H1 (cell line): ENCODE measurements around the gene CYB561.

Experiments
- POLR2A ChIP-seq, 2 experiments: IDR thresholded peaks; 1 replicate in 1 of 2; 2 replicates in 1 of 2; pipeline ENCODE4 v1.6.1; 2011; ENCODE audit warnings: low read depth in 2 of 2, low read length in 2 of 2, mild to moderate bottlenecking in 2 of 2; ENCODE audit errors: control extremely low read depth in 1 of 2
- TF ChIP-seq, protein P1 (sequence below), 3 experiments: IDR thresholded peaks; 1 replicate in 2 of 3; 2 replicates in 1 of 3; pipeline versions ENCODE4 v1.5.1 to v1.6.1; 2011; ENCODE audit warnings: low read length in 3 of 3, mild to moderate bottlenecking in 3 of 3, inconsistent platforms in 2 of 3, low read depth in 1 of 3, moderate library complexity in 1 of 3; ENCODE audit not compliant: insufficient read depth in 1 of 3; ENCODE audit errors: control extremely low read depth in 1 of 3

DNA sequence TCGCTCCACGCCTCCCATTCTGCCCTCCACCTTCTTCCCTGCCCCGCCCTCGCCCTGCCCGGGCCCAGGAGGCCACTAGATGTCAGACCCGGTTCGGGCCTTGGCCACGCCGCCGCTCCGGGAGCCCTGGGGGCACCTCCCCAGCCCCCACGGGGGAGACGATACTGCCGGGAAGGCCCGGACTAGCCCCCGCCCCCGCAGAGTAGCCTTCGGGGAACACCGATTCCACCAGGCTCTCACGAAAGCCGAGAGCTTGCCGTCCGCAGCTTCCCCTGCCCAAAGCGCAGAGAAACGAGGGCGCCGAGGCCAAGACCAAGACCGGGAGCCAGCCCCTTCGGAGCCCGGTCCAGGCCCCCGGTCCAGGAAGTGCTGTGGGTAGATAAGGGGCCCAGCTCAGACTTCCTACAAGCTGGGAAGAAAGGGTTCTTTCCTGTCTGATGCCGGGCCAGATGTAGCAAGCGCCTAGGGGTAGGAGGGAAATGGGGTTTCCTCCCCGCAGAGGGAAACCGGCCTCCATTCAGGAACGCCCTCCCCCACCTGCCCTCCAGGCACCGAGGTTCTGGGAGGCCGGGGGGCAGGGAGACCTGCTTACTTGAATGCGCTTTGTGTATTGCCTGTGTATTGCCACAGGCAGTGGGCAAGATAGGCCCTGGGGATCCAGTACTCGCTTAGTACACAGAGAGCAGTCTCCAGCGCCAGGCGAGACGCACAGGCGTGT is 806 bp upstream of the CYB561 start:
- TF ChIP-seq, protein P1, sequence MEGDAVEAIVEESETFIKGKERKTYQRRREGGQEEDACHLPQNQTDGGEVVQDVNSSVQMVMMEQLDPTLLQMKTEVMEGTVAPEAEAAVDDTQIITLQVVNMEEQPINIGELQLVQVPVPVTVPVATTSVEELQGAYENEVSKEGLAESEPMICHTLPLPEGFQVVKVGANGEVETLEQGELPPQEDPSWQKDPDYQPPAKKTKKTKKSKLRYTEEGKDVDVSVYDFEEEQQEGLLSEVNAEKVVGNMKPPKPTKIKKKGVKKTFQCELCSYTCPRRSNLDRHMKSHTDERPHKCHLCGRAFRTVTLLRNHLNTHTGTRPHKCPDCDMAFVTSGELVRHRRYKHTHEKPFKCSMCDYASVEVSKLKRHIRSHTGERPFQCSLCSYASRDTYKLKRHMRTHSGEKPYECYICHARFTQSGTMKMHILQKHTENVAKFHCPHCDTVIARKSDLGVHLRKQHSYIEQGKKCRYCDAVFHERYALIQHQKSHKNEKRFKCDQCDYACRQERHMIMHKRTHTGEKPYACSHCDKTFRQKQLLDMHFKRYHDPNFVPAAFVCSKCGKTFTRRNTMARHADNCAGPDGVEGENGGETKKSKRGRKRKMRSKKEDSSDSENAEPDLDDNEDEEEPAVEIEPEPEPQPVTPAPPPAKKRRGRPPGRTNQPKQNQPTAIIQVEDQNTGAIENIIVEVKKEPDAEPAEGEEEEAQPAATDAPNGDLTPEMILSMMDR (IDR thresholded peaks at IDR 0.05; ENCODE audit: control extremely low read depth in 1 of 3, insufficient read depth in 1 of 3, low read depth in 1 of 3, low read length in 3 of 3), result no peak
- no peak for TF ChIP-seq POLR2A (IDR thresholded peaks at IDR 0.05; ENCODE audit: control extremely low read depth in 1 of 2, low read depth in 2 of 2, low read length in 2 of 2)
